Middle frontal gyrus (tissue), 1 donor: ENCODE results near the gene SMARCD1.
"Not testable (repeated sequence)": the region's sequence is repeated elsewhere in the genome, so short reads cannot be mapped to it uniquely, and the experiment has no call there.

Experiments
- DNase-seq: peaks from one replicate; pipeline ENCODE4 v3.0.0-alpha.2; 2015; ENCODE audit warnings: low spot score; ENCODE audit errors: extremely low spot score

SMARCD1 gene

GRCh38 chr12:50077099-50077498 is 8.0 kb upstream of the SMARCD1 start:
- no peak for DNase-seq

GRCh38 chr12:50078281-50078680 is 6.9 kb upstream of the SMARCD1 start:
- no peak for DNase-seq

DNA sequence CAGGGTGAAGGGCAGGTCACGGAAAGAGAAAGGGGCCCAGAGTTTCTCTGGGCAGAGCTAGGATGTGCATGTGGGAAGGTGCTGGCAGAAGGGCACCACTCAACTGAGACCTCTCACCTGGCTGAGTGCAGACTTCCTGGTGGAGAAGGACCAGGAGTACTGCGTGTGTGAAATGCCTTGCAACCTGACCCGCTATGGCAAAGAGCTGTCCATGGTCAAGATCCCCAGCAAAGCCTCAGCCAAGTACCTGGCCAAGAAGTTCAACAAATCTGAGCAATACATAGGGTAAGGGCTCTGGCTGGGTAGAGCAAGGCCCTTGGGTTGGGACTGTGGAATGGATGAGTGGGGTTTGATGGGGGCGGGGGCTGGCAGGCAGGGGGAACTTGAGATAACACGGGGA is 5.4 kb upstream of the SMARCD1 start:
- no peak for DNase-seq

GRCh38 chr12:50081096-50081808 is 3.9 kb upstream of the SMARCD1 start:
- DNase-seq: no peak

- DNase-seq: no peak
These were observed 2.5 kb upstream of the SMARCD1 start for GRCh38 chr12:50082644-50083043.

DNA sequence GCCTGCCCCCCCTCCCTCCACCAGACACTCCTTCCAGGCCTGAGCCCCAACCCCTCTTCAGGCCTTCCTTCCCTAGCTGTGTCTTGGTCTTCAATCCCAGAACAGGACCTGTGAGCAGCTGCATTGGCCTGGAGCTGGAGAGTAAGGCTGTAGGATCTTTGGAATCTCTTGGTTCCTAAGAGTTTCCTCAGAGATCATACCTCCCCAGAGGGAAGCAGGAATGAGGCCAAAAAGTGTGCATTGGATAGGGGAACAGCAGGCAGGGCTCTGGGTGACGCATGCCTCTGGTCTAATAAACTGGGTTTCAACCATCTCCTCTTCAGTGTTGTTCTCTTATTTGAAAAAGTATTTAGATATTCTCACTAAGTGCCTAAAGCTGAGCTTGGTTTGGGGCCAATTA is 1.8 kb upstream of the SMARCD1 start:
- DNase-seq: no peak

DNA sequence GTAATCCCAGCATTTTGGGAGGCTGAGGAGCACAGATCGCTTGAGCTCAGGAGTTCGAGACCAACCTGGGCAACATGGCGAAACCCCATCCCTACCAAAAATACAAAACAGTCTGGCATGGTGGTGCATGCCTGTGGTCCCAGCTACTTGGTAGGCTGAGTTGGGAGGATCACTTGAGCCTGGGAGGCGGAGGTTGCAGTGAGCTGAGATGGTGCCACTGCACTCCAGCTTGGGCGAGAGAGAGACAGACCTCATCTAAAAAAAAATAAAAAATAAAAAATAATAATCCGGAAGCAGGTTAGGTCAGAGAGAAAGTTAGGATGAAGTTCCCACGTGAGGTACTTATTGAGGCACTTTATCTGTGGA is 750 bp upstream of the SMARCD1 start:
- not testable (repeated sequence) for DNase-seq

GRCh38 chr12:50085615-50086072 is 502 bp downstream of the SMARCD1 start:
- DNase-seq: no peak

- DNase-seq: no peak
These were observed 1.0 kb downstream of the SMARCD1 start for GRCh38 chr12:50086148-50086547.

- DNase-seq: no peak
These were observed 2.0 kb downstream of the SMARCD1 start for GRCh38 chr12:50087151-50087550.

DNA sequence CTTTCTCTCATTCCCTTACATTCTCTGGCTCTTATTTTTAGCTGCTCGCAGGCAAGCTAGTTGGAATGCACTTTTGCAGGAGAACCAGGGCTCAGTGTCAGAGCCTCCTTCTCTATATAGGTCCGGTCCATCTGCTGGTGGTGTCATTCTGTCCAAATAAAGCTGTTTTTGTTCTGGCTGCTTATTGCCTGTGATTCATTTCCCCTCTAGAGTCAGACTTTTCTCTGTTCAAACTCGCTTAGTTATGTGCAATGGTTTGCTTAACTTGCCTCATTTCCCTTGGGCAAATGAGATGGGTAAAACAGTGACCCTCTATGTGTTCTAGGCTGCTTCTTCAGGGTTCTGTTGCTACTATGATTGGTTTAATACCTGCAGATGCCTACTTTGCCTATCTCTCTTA is 2.9 kb downstream of the SMARCD1 start:
- no peak for DNase-seq

- no peak for DNase-seq
These were observed 3.6 kb downstream of the SMARCD1 start for GRCh38 chr12:50088577-50089335.

DNA sequence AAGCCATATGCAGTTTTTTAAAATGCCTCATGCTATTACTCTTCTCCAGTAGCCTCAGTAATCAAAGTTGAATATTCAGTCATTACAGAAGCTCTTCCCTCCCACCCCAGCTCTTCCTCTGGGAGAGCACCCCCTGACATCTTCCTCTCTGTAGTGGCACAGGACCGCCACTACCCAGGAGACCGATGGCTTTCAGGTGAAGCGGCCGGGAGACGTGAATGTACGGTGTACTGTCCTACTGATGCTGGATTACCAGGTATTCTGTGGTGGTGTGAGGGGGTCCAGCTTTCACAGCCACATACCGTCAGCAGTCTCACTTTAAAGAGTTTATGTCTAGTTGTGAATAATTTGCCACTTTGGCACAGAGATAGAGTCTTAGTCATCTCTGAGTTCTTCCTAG is 4.6 kb downstream of the SMARCD1 start:
- no peak for DNase-seq

DNA sequence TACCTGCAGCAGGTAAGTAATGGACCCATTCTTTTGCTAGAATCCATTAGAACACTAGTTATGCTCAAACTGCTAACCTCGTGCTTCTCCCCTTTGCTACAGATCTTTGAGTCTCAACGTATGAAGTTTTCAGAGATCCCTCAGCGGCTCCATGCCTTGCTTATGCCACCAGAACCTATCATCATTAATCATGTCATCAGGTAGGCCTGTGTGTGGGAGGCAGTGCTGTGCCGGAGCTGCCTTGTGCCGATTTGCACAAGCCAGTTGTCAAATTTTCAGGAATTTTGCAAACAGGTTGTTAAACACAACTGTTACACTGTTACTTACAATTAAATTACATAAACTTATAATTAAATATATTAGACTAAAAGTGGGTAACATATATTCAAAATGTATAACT is 5.2 kb downstream of the SMARCD1 start:
- no peak for DNase-seq

- no peak for DNase-seq
These were observed 12.8 kb downstream of the SMARCD1 start for GRCh38 chr12:50097952-50098351.

DNA sequence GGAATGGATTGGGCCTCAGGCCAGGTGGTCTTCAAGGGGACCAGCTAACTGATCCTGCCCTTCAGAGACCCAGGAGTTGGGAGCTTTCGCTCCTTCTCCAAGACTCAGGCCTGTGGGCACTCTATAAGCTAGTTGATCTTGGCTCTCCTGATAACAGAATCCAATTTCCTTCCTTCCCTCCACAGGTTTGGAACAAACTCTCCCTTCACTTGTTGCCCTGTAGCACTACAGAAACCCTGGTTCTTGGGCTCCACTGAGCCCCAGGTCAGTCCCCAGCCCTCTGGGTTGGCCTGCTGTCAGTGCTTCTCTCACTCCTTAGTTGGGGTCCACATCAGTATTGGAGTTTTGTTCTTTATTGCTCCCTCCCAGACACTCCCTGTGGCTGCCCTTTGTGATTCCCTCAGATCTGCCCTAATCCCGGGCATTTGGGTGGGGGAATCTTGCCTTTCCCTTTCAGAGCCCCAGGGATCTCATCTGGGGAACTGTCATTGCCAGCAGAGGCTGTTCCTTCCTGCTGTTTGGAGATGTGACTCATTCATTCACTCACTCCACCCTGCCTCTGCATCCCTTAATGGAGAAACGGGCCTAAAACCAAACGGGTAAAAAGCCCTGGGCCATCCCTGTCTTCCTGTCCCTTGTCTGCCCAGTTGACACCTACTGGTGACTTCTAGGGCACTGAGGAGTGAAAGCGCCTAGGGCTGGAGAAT is 14.3 kb downstream of the SMARCD1 start:
- no peak for DNase-seq

GRCh38 chr12:50100561-50100960 is 15.4 kb downstream of the SMARCD1 start:
- no peak for DNase-seq

- no peak for DNase-seq
These were observed 16.5 kb downstream of the SMARCD1 start for GRCh38 chr12:50101663-50102062.

DNA sequence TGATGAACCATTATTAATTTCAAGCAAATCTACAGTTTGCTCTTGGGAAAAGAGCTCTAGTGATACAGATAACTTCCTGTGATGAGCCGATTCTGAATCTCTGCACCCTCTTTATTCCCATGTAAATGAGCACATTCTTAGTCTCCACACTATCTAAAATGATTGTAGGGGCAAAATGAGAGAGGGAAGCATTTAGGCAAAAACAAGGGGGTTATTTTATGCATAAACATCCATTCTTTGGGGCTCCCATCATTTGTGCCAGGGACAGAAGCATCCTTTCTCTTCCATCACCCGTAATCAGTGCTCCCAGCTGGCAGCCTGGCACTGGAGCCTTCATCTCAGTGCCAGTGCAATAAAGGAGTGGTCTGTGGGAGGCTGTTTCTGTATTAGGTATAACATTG is 17.0 kb downstream of the SMARCD1 start:
- DNase-seq: peak; percentile 35

- DNase-seq: no peak
These were observed 17.6 kb downstream of the SMARCD1 start for GRCh38 chr12:50102646-50103309.

GRCh38 chr12:50103351-50103750 is 18.2 kb downstream of the SMARCD1 start:
- no peak for DNase-seq
